Measurements from ENCODE around the gene SYT2. TPM values are rescaled to one million over a fixed set of nuclear protein-coding genes. Genes with fewer than 3 reads are reported as not detected.
"Not testable (repeated sequence)": the region's sequence is repeated elsewhere in the genome, so short reads cannot be mapped to it uniquely, and the experiment has no call there.

SYT2 gene
- total and polyA plus RNA-seq, 2 donors (not counting 1 experiment from before 2014, with no cell fraction given): 0.03 TPM; not detected in 1

DNA sequence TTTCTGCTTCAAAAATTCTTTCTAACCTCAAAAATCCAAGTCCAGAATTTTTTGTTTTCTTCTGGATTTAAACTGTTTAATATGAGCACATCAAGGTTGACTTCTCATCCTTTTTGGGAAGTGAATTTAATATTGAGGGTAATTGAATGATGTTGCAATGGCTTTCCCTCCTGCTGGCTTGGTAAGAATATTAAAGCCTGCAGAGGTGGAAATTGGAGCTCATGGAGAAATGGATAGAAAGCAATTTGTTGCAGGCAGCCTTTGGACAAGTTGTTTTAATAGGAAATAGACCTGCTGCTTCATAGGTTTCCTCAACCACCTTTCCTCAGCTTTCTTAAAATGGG, 124.7 kb downstream of the SYT2 start:
- H2AFZ ChIP-seq (ENCODE audit: low read length): no peak overlapping the region
- no peak overlapping the region for H3K4me2 ChIP-seq (ENCODE audit: extremely low read depth, insufficient read depth, low read length)
- H3K4me3 ChIP-seq (replicated peaks in 1 of 4; ENCODE audit: control extremely low read depth in 1 of 4, insufficient read depth in 1 of 4, low read depth in 3 of 4, low read length in 4 of 4): no peak overlapping the region
- H3K9me3 ChIP-seq (ENCODE audit: control insufficient read depth, insufficient read depth, low read depth, low read length): no peaks in the 10 kb centered on the region
- peak in 1 of 2 donors; percentile 45 for DNase-seq (ENCODE audit: low read depth in 2 of 2)
- H3K27me3 ChIP-seq (ENCODE audit: control insufficient read depth, insufficient read depth, low read length): no peaks in the 10 kb centered on the region
- no peaks in the 10 kb centered on the region for H3K36me3 ChIP-seq (ENCODE audit: control insufficient read depth, insufficient read depth, low read length)
- H4K20me1 ChIP-seq (ENCODE audit: control insufficient read depth, extremely low read depth, insufficient read depth, low read length): no peaks in the 10 kb centered on the region
- no peak for TF ChIP-seq EZH2 (IDR thresholded peaks at IDR 0.05; ENCODE audit: low read length, missing control alignments)
- TF ChIP-seq, protein P1, sequence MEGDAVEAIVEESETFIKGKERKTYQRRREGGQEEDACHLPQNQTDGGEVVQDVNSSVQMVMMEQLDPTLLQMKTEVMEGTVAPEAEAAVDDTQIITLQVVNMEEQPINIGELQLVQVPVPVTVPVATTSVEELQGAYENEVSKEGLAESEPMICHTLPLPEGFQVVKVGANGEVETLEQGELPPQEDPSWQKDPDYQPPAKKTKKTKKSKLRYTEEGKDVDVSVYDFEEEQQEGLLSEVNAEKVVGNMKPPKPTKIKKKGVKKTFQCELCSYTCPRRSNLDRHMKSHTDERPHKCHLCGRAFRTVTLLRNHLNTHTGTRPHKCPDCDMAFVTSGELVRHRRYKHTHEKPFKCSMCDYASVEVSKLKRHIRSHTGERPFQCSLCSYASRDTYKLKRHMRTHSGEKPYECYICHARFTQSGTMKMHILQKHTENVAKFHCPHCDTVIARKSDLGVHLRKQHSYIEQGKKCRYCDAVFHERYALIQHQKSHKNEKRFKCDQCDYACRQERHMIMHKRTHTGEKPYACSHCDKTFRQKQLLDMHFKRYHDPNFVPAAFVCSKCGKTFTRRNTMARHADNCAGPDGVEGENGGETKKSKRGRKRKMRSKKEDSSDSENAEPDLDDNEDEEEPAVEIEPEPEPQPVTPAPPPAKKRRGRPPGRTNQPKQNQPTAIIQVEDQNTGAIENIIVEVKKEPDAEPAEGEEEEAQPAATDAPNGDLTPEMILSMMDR (conservative IDR thresholded peaks at IDR 0.05 in 1 of 2, IDR thresholded peaks at IDR 0.05 in 1 of 2; ENCODE audit: low read depth in 1 of 2, low read length in 2 of 2): no peak
- H3K27ac ChIP-seq (ENCODE audit: insufficient read depth, low read length): no peak overlapping the region
- H3K9ac ChIP-seq (ENCODE audit: insufficient read depth, low read length): no peak overlapping the region
- H3K4me1 ChIP-seq (ENCODE audit: control insufficient read depth, extremely low read depth, insufficient read depth, low read length): peaks cover 46% of the 10 kb centered on the region
- H3K79me2 ChIP-seq (ENCODE audit: control insufficient read depth, insufficient read depth, low read length): no peaks in the 10 kb centered on the region

DNA sequence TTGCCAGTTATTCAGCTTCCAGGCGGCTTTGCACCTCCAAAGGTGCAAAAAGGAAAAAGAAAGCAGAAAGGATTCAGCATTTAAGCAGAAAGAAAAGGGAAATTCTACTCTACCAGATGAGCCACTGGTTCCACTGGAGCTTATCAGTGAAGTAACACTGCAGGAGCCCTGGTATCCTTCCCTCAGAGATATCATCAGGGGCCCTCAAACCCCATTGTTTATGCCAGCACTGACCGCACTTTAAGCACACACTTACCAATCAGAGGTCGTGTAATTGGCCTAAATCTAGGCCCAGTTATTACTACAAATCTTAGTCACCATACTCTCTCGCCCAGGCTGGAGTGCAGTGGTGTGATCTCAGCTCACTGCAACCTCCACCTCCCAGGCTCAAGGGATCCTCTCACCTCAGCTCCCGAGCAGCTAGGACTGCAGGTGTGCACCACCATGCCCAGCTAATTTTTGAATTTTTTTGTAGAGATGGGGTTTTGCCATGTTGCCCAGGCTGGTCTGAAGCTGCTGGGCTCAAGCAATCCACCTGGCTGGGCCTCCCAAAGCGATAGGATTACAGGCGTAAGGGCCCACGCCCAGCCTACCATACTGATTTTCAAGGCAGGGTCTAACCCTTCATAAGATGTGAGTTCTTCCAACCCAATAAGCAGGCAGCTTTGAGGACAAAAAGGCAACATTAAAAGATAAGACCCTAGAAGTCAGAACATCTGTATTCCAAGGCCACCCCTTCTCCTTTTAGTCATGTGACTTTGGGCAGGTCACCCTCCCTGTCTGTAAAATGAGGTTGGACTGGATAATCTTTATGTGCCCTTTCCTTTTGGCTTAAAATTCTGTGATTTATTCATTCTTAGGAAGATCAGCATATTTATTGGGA, 125.3 kb downstream of the SYT2 start:
- no peaks in the 10 kb centered on the region for H3K9me3 ChIP-seq (ENCODE audit: control insufficient read depth, insufficient read depth, low read depth, low read length)
- TF ChIP-seq, protein P1 (conservative IDR thresholded peaks at IDR 0.05 in 1 of 2, IDR thresholded peaks at IDR 0.05 in 1 of 2; ENCODE audit: low read depth in 1 of 2, low read length in 2 of 2): no peak
- TF ChIP-seq EZH2 (IDR thresholded peaks at IDR 0.05; ENCODE audit: low read length, missing control alignments): no peak
- H4K20me1 ChIP-seq (ENCODE audit: control insufficient read depth, extremely low read depth, insufficient read depth, low read length): no peaks in the 10 kb centered on the region
- no peak overlapping the region for H3K27ac ChIP-seq (ENCODE audit: insufficient read depth, low read length)
- H3K4me3 ChIP-seq (replicated peaks in 1 of 4; ENCODE audit: control extremely low read depth in 1 of 4, insufficient read depth in 1 of 4, low read depth in 3 of 4, low read length in 4 of 4): no peak overlapping the region
- no peaks in the 10 kb centered on the region for H3K27me3 ChIP-seq (ENCODE audit: control insufficient read depth, insufficient read depth, low read length)
- no peak overlapping the region for H3K9ac ChIP-seq (ENCODE audit: insufficient read depth, low read length)
- peaks cover 50% of the 10 kb centered on the region for H3K4me1 ChIP-seq (ENCODE audit: control insufficient read depth, extremely low read depth, insufficient read depth, low read length)
- H3K36me3 ChIP-seq (ENCODE audit: control insufficient read depth, insufficient read depth, low read length): no peaks in the 10 kb centered on the region
- no peak overlapping the region for H3K4me2 ChIP-seq (ENCODE audit: extremely low read depth, insufficient read depth, low read length)
- H2AFZ ChIP-seq (ENCODE audit: low read length): no peak overlapping the region
- DNase-seq (ENCODE audit: low read depth in 2 of 2): peak in 1 of 2 donors; percentile 50
- no peaks in the 10 kb centered on the region for H3K79me2 ChIP-seq (ENCODE audit: control insufficient read depth, insufficient read depth, low read length)

DNA sequence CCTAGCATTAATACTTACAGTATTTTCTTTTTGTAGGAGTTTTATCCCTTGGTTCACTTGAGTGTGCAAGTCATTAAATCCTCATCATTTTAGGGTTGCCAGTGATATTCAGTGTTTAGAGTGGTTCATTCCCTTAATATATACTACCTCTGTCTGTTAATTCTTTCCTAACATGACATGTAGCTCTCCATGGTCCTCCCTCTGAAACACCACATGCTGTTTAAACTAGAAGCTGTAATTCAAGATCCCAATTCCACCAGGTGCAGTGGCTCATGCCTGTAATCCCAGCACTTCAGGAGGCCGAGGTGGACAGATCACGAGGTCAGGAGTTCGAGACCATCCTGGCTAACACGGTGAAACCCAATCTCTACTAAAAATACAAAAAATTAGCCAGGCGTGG, 127.9 kb downstream of the SYT2 start:
- not testable (repeated sequence) for H3K4me3 ChIP-seq (replicated peaks in 1 of 4; ENCODE audit: control extremely low read depth in 1 of 4, insufficient read depth in 1 of 4, low read depth in 3 of 4, low read length in 4 of 4)
- peaks cover 50% of the 10 kb centered on the region for H3K4me1 ChIP-seq (ENCODE audit: control insufficient read depth, extremely low read depth, insufficient read depth, low read length)

More for the DNA sequence above, 127.9 kb downstream of the SYT2 start:
- not testable (repeated sequence) for DNase-seq (ENCODE audit: low read depth in 2 of 2); H3K79me2 ChIP-seq (ENCODE audit: control insufficient read depth, insufficient read depth, low read length); H3K36me3 ChIP-seq (ENCODE audit: control insufficient read depth, insufficient read depth, low read length); H3K4me2 ChIP-seq (ENCODE audit: extremely low read depth, insufficient read depth, low read length); H2AFZ ChIP-seq (ENCODE audit: low read length); H3K27me3 ChIP-seq (ENCODE audit: control insufficient read depth, insufficient read depth, low read length); H3K9ac ChIP-seq (ENCODE audit: insufficient read depth, low read length); H3K27ac ChIP-seq (ENCODE audit: insufficient read depth, low read length); H4K20me1 ChIP-seq (ENCODE audit: control insufficient read depth, extremely low read depth, insufficient read depth, low read length); H3K9me3 ChIP-seq (ENCODE audit: control insufficient read depth, insufficient read depth, low read depth, low read length)
